ENCODE data around the gene KDM5C. TPM values are rescaled to one million over a fixed set of nuclear protein-coding genes. Genes with fewer than 3 reads are reported as not detected.

KDM5C gene
- total RNA-seq, 1 experiment from 2014 or later: 178 TPM

DNA sequence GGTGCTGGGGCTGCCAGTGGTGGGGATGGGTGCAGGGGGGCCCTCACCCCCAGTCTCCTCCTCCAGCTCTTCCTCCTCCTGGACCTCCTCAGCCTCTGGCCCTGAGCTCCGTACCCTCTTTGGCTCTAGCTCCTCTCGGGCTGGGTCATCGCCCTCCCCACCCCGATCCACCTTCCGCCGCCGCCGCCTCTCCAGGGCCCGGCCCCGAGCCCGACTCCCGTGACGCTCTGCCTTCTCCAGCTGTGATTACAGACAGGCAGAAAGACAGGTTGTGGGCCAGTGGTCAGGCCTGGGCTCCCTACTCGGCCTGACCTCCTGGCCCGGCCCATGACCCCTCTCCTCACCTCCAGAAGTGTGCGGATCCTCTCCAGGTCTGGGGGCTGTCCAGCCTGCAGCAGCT, 31.9 kb downstream of the KDM5C start:
- intact Hi-C loops (cut with micrococcal nuclease; ENCODE audit: unreplicated experiment): no loop called here
- DNase-seq (ENCODE audit: low spot score): no peak
- TF ChIP-seq, protein P1, sequence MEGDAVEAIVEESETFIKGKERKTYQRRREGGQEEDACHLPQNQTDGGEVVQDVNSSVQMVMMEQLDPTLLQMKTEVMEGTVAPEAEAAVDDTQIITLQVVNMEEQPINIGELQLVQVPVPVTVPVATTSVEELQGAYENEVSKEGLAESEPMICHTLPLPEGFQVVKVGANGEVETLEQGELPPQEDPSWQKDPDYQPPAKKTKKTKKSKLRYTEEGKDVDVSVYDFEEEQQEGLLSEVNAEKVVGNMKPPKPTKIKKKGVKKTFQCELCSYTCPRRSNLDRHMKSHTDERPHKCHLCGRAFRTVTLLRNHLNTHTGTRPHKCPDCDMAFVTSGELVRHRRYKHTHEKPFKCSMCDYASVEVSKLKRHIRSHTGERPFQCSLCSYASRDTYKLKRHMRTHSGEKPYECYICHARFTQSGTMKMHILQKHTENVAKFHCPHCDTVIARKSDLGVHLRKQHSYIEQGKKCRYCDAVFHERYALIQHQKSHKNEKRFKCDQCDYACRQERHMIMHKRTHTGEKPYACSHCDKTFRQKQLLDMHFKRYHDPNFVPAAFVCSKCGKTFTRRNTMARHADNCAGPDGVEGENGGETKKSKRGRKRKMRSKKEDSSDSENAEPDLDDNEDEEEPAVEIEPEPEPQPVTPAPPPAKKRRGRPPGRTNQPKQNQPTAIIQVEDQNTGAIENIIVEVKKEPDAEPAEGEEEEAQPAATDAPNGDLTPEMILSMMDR (conservative IDR thresholded peaks at IDR 0.05; ENCODE audit: low read depth, low read length): no peak
- no peak for TF ChIP-seq EZH2 (IDR thresholded peaks at IDR 0.05; ENCODE audit: borderline replicate concordance, low read depth, low read length, poor library complexity, severe bottlenecking)
- Histone ChIP-seq H3K4me3 (ENCODE audit: low read depth, low read length, poor library complexity, severe bottlenecking) (no peak overlapping the region), H3K4me1 (ENCODE audit: insufficient read depth, low read length, poor library complexity, severe bottlenecking) (no peaks in the 10 kb centered on the region), H3K27ac (ENCODE audit: low read depth, low read length, poor library complexity, severe bottlenecking) (no peak overlapping the region), H3K27me3 (replicated peaks; ENCODE audit: insufficient read depth, low read depth, low read length, poor library complexity) (no peaks in the 10 kb centered on the region), H3K36me3 (ENCODE audit: insufficient read depth, low read length, poor library complexity, severe bottlenecking) (peaks cover 56% of the 10 kb centered on the region), H3K9me3 (ENCODE audit: low read depth, low read length, poor library complexity, severe bottlenecking) (no peaks in the 10 kb centered on the region)
- BruUV-seq (replicated peaks): TSS peak; percentile 10
- POLR2A ChIA-PET (ENCODE audit: low non-redundant PET): no interaction called here
- CTCF ChIA-PET: no interaction called here

DNA sequence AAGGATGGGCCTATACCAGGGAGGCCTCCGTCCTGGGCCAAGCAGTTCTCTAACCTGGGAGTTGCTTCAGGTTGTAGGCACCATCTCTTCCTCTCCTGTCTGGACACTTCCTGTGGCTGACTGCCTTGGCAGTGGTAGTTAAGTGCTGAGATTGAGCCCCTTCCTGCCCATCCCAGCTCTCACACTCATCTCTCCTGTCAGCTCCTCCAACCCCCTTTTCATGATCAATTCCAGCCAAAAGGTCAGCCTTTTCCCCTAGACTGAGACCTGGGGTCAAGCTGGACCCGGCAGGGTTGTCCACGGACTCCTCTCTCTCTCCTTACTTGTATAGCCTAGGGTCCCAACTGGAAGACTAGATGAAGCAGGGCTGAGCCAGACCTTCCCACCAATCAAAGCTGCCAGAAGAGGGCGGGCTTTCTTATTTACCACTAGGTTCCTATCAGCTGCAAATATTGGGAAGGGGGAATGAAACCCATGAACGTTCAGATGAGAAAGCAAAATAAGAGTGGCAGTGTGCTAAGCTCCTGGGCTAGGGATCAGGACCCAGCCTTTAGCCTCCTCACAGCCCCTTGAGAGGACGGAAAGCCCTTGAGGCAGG, 34.5 kb downstream of the KDM5C start:
- Histone ChIP-seq H3K4me3 (ENCODE audit: low read depth, low read length, poor library complexity, severe bottlenecking) (no peak overlapping the region), H3K27me3 (replicated peaks; ENCODE audit: insufficient read depth, low read depth, low read length, poor library complexity) (no peaks in the 10 kb centered on the region), H3K9me3 (ENCODE audit: low read depth, low read length, poor library complexity, severe bottlenecking) (no peaks in the 10 kb centered on the region), H3K27ac (ENCODE audit: low read depth, low read length, poor library complexity, severe bottlenecking) (no peak overlapping the region), H3K36me3 (ENCODE audit: insufficient read depth, low read length, poor library complexity, severe bottlenecking) (peaks cover 30% of the 10 kb centered on the region), H3K4me1 (ENCODE audit: insufficient read depth, low read length, poor library complexity, severe bottlenecking) (no peaks in the 10 kb centered on the region)
- no TSS peak for BruUV-seq (replicated peaks)
- ChIA-PET POLR2A (ENCODE audit: low non-redundant PET) (no interaction called here), CTCF (interaction anchor here (1.1 kb wide), 1 partner anchor 96 kb away, joined by 3 read pairs; no protein-coding TSS in a partner anchor)
- intact Hi-C loops (cut with micrococcal nuclease; ENCODE audit: unreplicated experiment): no loop called here
- peak; percentile 18 for DNase-seq (ENCODE audit: low spot score)
- TF ChIP-seq, protein P1 (conservative IDR thresholded peaks at IDR 0.05; ENCODE audit: low read depth, low read length): peak; percentile 49
- no peak for TF ChIP-seq EZH2 (IDR thresholded peaks at IDR 0.05; ENCODE audit: borderline replicate concordance, low read depth, low read length, poor library complexity, severe bottlenecking)

DNA sequence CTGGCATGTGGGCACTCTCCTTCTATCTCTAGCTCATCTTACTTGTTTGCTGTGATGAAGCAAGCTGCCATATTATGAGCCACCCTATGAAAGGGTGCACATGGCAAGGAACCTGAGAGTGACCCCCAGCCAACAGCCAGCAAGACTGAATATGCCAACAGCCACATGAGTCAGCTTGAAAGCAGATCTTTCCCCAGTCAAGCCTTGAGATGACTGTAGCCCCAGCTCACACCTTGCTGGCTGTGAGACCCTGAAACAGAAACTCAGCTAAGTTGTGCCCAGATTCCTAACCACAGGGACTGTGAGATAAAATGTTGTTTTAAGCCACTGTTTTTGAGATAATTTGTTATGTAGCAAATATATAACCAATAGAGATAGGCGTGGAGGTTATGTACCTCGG, 36.2 kb downstream of the KDM5C start:
- Histone ChIP-seq H3K9me3 (ENCODE audit: low read depth, low read length, poor library complexity, severe bottlenecking) (no peaks in the 10 kb centered on the region), H3K27me3 (replicated peaks; ENCODE audit: insufficient read depth, low read depth, low read length, poor library complexity) (no peaks in the 10 kb centered on the region), H3K4me3 (ENCODE audit: low read depth, low read length, poor library complexity, severe bottlenecking) (no peak overlapping the region), H3K4me1 (ENCODE audit: insufficient read depth, low read length, poor library complexity, severe bottlenecking) (no peaks in the 10 kb centered on the region), H3K27ac (ENCODE audit: low read depth, low read length, poor library complexity, severe bottlenecking) (no peak overlapping the region), H3K36me3 (ENCODE audit: insufficient read depth, low read length, poor library complexity, severe bottlenecking) (peaks cover 13% of the 10 kb centered on the region)
- TF ChIP-seq, protein P1 (conservative IDR thresholded peaks at IDR 0.05; ENCODE audit: low read depth, low read length): no peak
- TF ChIP-seq EZH2 (IDR thresholded peaks at IDR 0.05; ENCODE audit: borderline replicate concordance, low read depth, low read length, poor library complexity, severe bottlenecking): no peak
- ChIA-PET POLR2A (ENCODE audit: low non-redundant PET) (no interaction called here), CTCF (interaction anchor here (0.7 kb wide), 1 partner anchor 19 kb away, joined by 7 read pairs; no protein-coding TSS in a partner anchor)
- DNase-seq (ENCODE audit: low spot score): no peak
- intact Hi-C loops (cut with micrococcal nuclease; ENCODE audit: unreplicated experiment): no loop called here
- no TSS peak for BruUV-seq (replicated peaks)
